Esophagus (tissue), 2 donors: ENCODE results near the gene HSDL2. TPM values are rescaled to one million over a fixed set of nuclear protein-coding genes. Genes with fewer than 3 reads are reported as not detected.

Experiments used
- H3K27ac ChIP-seq, 2 donors: one replicate each; pipeline ENCODE4 v1.5.1; 2013; ENCODE audit warnings: low read depth in 2 of 2, mild to moderate bottlenecking in 2 of 2, inconsistent platforms in 1 of 2, low read length in 1 of 2, moderate library complexity in 1 of 2
- H3K27me3 ChIP-seq, 2 donors: one replicate each; pipeline ENCODE4 v1.6.1; 2013; ENCODE audit warnings: low read length in 2 of 2, control low read depth in 1 of 2, mild to moderate bottlenecking in 1 of 2; ENCODE audit not compliant: insufficient read depth in 2 of 2, control insufficient read depth in 1 of 2
- H3K36me3 ChIP-seq, 2 donors: one replicate each; pipeline ENCODE4 v1.6.1; 2013; ENCODE audit warnings: low read length in 1 of 2; ENCODE audit not compliant: control insufficient read depth in 2 of 2, insufficient read depth in 2 of 2
- H3K4me1 ChIP-seq, 2 donors: one replicate each; pipeline ENCODE4 v1.6.1; 2013; ENCODE audit warnings: low read length in 1 of 2; ENCODE audit not compliant: control insufficient read depth in 2 of 2, insufficient read depth in 2 of 2
- H3K4me3 ChIP-seq, 2 donors: one replicate each; pipeline ENCODE4 v1.5.1; 2013; ENCODE audit warnings: low read length in 2 of 2, mild to moderate bottlenecking in 2 of 2, low read depth in 1 of 2, moderate library complexity in 1 of 2
- H3K9me3 ChIP-seq, 2 donors: one replicate each; pipeline ENCODE4 v1.6.1; 2013; ENCODE audit warnings: mild to moderate bottlenecking in 2 of 2, low read depth in 1 of 2, low read length in 1 of 2, moderate library complexity in 1 of 2; ENCODE audit not compliant: control insufficient read depth in 2 of 2, insufficient read depth in 1 of 2
- WGBS, 2 donors: extraction: QIAGEN DNeasy Blood & Tissue Kit; methylation state at CpG; one replicate each; pipeline ENCODE4 v1.1.7; 2013; 5-methylcytosine and 5-hydroxymethylcytosine counted together
- polyA plus RNA-seq, 2 donors: library from polyadenylated mRNA; stranded (reverse); fragments of 200-250 nt; gene quantifications; one replicate each; pipeline ENCODE4 v1.2.3, GENCODE V29; 2013
- donor health status: healthy with polysubstance abuse.
- donor health status: Bipolar disorder and iron deficiency.

Gene HSDL2
- polyA plus RNA-seq, 2 donors = 19.4 to 22.0 TPM

GRCh38 chr9:112447283-112447761, 67.4 kb downstream of the HSDL2 start:
- H3K4me1 ChIP-seq = no peaks in the 10 kb centered on the region
- no peaks in the 10 kb centered on the region for H3K27me3 ChIP-seq
- no peaks in the 10 kb centered on the region for H3K9me3 ChIP-seq
- H3K36me3 ChIP-seq = no peaks in the 10 kb centered on the region
- H3K4me3 ChIP-seq = no peak overlapping the region
- WGBS, 2 donors = 25 to 28% methylated on average over 2 of the region's 2 CpGs
- H3K27ac ChIP-seq = no peak overlapping the region

GRCh38 chr9:112462855-112463254, 82.9 kb downstream of the HSDL2 start:
- H3K27me3 ChIP-seq = no peaks in the 10 kb centered on the region
- no peaks in the 10 kb centered on the region for H3K36me3 ChIP-seq
- H3K27ac ChIP-seq = no peak overlapping the region
- no peaks in the 10 kb centered on the region for H3K4me1 ChIP-seq
- 95 to 97% methylated on average over 1 of the region's 1 CpG for WGBS, 2 donors
- no peak overlapping the region for H3K4me3 ChIP-seq
- H3K9me3 ChIP-seq = no peaks in the 10 kb centered on the region

GRCh38 chr9:112465352-112465751, 85.4 kb downstream of the HSDL2 start:
- Histone ChIP-seq H3K4me3 (no peak overlapping the region), H3K36me3 (no peaks in the 10 kb centered on the region), H3K27me3 (no peaks in the 10 kb centered on the region), H3K4me1 (no peaks in the 10 kb centered on the region), H3K27ac (no peak overlapping the region), H3K9me3 (no peaks in the 10 kb centered on the region)
- 88 to 95% methylated on average over 4 of the region's 4 CpGs for WGBS, 2 donors

- peaks cover 0 to 2% of the 10 kb centered on the region in 2 donors for H3K9me3 ChIP-seq
- 81 to 86% methylated on average over 3 of the region's 3 CpGs for WGBS, 2 donors
- no peak overlapping the region for H3K27ac ChIP-seq
- no peaks in the 10 kb centered on the region for H3K27me3 ChIP-seq
- no peak overlapping the region for H3K4me3 ChIP-seq
- peaks cover 3 to 6% of the 10 kb centered on the region in 2 donors for H3K36me3 ChIP-seq
- H3K4me1 ChIP-seq = no peaks in the 10 kb centered on the region
Observed at GRCh38 chr9:112472996-112473395, 93.1 kb downstream of the HSDL2 start.

GRCh38 chr9:112473986-112474385, 94.1 kb downstream of the HSDL2 start:
- Histone ChIP-seq H3K9me3 (peaks cover 0 to 2% of the 10 kb centered on the region in 2 donors), H3K27ac (no peak overlapping the region), H3K4me3 (no peak overlapping the region), H3K36me3 (peaks cover 3 to 6% of the 10 kb centered on the region in 2 donors), H3K4me1 (no peaks in the 10 kb centered on the region), H3K27me3 (no peaks in the 10 kb centered on the region)
- 97 to 100% methylated on average over 2 of the region's 2 CpGs for WGBS, 2 donors

GRCh38 chr9:112475318-112475717, 95.4 kb downstream of the HSDL2 start:
- Histone ChIP-seq H3K27ac (no peak overlapping the region), H3K9me3 (peaks cover 0 to 2% of the 10 kb centered on the region in 2 donors), H3K4me1 (no peaks in the 10 kb centered on the region), H3K27me3 (no peaks in the 10 kb centered on the region), H3K36me3 (peaks cover 3 to 6% of the 10 kb centered on the region in 2 donors), H3K4me3 (no peak overlapping the region)
- 97 to 100% methylated on average over 1 of the region's 1 CpG for WGBS, 2 donors

- Histone ChIP-seq H3K27ac (no peak overlapping the region), H3K4me1 (no peaks in the 10 kb centered on the region), H3K4me3 (no peak overlapping the region), H3K36me3 (peaks cover 3 to 6% of the 10 kb centered on the region in 2 donors), H3K27me3 (no peaks in the 10 kb centered on the region), H3K9me3 (peaks cover 0 to 2% of the 10 kb centered on the region in 2 donors)
- WGBS, 2 donors = 92 to 98% methylated on average over 2 of the region's 2 CpGs
Observed at GRCh38 chr9:112477330-112477729, 97.4 kb downstream of the HSDL2 start.

GRCh38 chr9:112479221-112479620, 99.3 kb downstream of the HSDL2 start:
- H3K4me1 ChIP-seq = no peaks in the 10 kb centered on the region
- peaks cover 3 to 6% of the 10 kb centered on the region in 2 donors for H3K36me3 ChIP-seq
- no peak overlapping the region for H3K27ac ChIP-seq

GRCh38 chr9:112484607-112485006, 104.7 kb downstream of the HSDL2 start:
- Histone ChIP-seq H3K9me3 (no peaks in the 10 kb centered on the region), H3K36me3 (no peaks in the 10 kb centered on the region), H3K4me1 (no peaks in the 10 kb centered on the region), H3K4me3 (no peak overlapping the region), H3K27ac (no peak overlapping the region), H3K27me3 (no peaks in the 10 kb centered on the region)
- WGBS, 2 donors = 87% methylated on average over 2 of the region's 2 CpGs

More at GRCh38 chr9:112479221-112479620, 99.3 kb downstream of the HSDL2 start:
- H3K4me3 ChIP-seq = no peak overlapping the region
- peaks cover 0 to 2% of the 10 kb centered on the region in 2 donors for H3K9me3 ChIP-seq
- H3K27me3 ChIP-seq = no peaks in the 10 kb centered on the region

- no peaks in the 10 kb centered on the region for H3K9me3 ChIP-seq
- H3K4me1 ChIP-seq = no peaks in the 10 kb centered on the region
- WGBS, 2 donors = 87 to 88% methylated on average over 3 of the region's 3 CpGs
- H3K27me3 ChIP-seq = no peaks in the 10 kb centered on the region
- no peak overlapping the region for H3K27ac ChIP-seq
- H3K4me3 ChIP-seq = peak overlapping the region in 1 of 2 donors; percentile 75
- no peaks in the 10 kb centered on the region for H3K36me3 ChIP-seq
Observed at GRCh38 chr9:112485574-112485973, 105.7 kb downstream of the HSDL2 start.
